HG03025 (cell line): ENCODE measurements around the gene SCN2B.

Experiments
- ATAC-seq: cut with Tn5 transposase; IDR thresholded peaks from one replicate; pipeline ENCODE4 v1.9.1; 2021; ENCODE audit warnings: mild to moderate bottlenecking, moderate library complexity; ENCODE audit not compliant: unreplicated experiment, low FRiP score

The SCN2B gene

GRCh38 chr11:118155776-118156530 is 20.5 kb downstream of the SCN2B start:
- ATAC-seq, result no peak

GRCh38 chr11:118154641-118155040 is 21.8 kb downstream of the SCN2B start:
- ATAC-seq, result no peak

GRCh38 chr11:118153976-118154375 is 22.5 kb downstream of the SCN2B start:
- ATAC-seq, result no peak

GRCh38 chr11:118153516-118153915 is 22.9 kb downstream of the SCN2B start:
- ATAC-seq, result no peak

GRCh38 chr11:118152552-118153471 is 23.6 kb downstream of the SCN2B start, which contains the start of gene SCN4B:
SCN4B (minus strand) TSS chr11:118152823; CDS start chr11:118152673, 150 bp downstream.
- no peak for ATAC-seq

GRCh38 chr11:118152020-118152551 is 24.4 kb downstream of the SCN2B start:
- no peak for ATAC-seq

GRCh38 chr11:118151431-118151830 is 25.0 kb downstream of the SCN2B start:
- ATAC-seq, result no peak

- ATAC-seq, result no peak
These were observed 26.9 kb downstream of the SCN2B start for GRCh38 chr11:118149493-118149892.

- ATAC-seq, result no peak
These were observed 27.6 kb downstream of the SCN2B start for GRCh38 chr11:118148856-118149255.

- ATAC-seq, result no peak
These were observed 28.2 kb downstream of the SCN2B start for GRCh38 chr11:118148240-118148639.

- ATAC-seq, result no peak
These were observed 28.9 kb downstream of the SCN2B start for GRCh38 chr11:118147502-118147901.

GRCh38 chr11:118146554-118146953 is 29.9 kb downstream of the SCN2B start:
- ATAC-seq, result no peak

GRCh38 chr11:118145285-118146227 is 30.9 kb downstream of the SCN2B start:
- peak; percentile 73 for ATAC-seq

GRCh38 chr11:118144301-118145268 is 31.9 kb downstream of the SCN2B start:
- ATAC-seq, result no peak

GRCh38 chr11:118143661-118144185 is 32.7 kb downstream of the SCN2B start:
- no peak for ATAC-seq

- ATAC-seq, result no peak
These were observed 33.6 kb downstream of the SCN2B start for GRCh38 chr11:118142809-118143208.

- ATAC-seq, result no peak
These were observed 34.4 kb downstream of the SCN2B start for GRCh38 chr11:118142081-118142480.

- no peak for ATAC-seq
These were observed 36.9 kb downstream of the SCN2B start for GRCh38 chr11:118139578-118139977.
